ENCODE measurements around the gene MED27. TPM values are rescaled to one million over a fixed set of nuclear protein-coding genes. Genes with fewer than 3 reads are reported as not detected.

MED27 gene
- total and polyA plus RNA-seq, 7 donors = 11.9 to 19.7 (median 15.6) TPM

DNA sequence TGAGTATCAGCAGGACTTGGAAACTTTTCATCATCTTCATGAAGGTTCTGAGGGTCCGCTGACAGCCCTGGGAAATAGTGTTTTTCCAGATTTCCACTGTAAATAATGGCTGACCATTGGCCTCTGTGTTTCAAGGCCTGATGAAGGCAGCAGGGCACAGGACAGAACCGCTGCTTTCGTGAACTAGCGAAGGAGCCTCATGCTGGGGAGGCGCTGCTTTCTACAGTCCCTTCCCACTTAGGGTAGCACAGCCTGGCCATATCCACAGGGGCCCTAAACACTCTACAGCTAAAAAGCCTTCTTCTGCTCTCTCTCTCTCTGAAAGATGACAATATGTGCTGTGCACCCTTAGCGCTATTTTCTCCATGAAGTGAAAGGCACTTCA, 118.2 kb downstream of the MED27 start:
- Histone ChIP-seq H3K27ac (no peak overlapping the region), H3K4me3 (no peak overlapping the region), H3K4me1 (no peaks in the 10 kb centered on the region), H3K27me3 (no peaks in the 10 kb centered on the region), H3K9me3 (no peaks in the 10 kb centered on the region), H3K36me3 (no peaks in the 10 kb centered on the region)
- DNase-seq = no peak
- intact Hi-C loops (cut with DNase I) = no loop called here
- TF ChIP-seq CTCF (IDR thresholded peaks at IDR 0.05) = no peak
- no peak for TF ChIP-seq POLR2A (IDR thresholded peaks at IDR 0.05)
- no peak for TF ChIP-seq EP300 (IDR thresholded peaks at IDR 0.05)
- TF ChIP-seq POLR2AphosphoS5 (IDR thresholded peaks at IDR 0.05) = no peak
- WGBS, 2 donors = 95 to 98% methylated on average over 6 of the region's 6 CpGs

- Histone ChIP-seq H3K4me1 (no peaks in the 10 kb centered on the region), H3K4me3 (no peak overlapping the region), H3K36me3 (no peaks in the 10 kb centered on the region), H3K27me3 (no peaks in the 10 kb centered on the region), H3K9me3 (no peaks in the 10 kb centered on the region), H3K27ac (no peak overlapping the region)
- intact Hi-C loops (cut with DNase I) = no loop called here
- DNase-seq = no peak
- TF ChIP-seq CTCF (IDR thresholded peaks at IDR 0.05) (no peak), POLR2A (IDR thresholded peaks at IDR 0.05) (no peak)
- whole genome bisulfite sequencing, 2 donors = 73 to 84% methylated on average over 12 of the region's 12 CpGs
Measured at GRCh38 chr9:131960851-131961495, 118.7 kb downstream of the MED27 start.

DNA sequence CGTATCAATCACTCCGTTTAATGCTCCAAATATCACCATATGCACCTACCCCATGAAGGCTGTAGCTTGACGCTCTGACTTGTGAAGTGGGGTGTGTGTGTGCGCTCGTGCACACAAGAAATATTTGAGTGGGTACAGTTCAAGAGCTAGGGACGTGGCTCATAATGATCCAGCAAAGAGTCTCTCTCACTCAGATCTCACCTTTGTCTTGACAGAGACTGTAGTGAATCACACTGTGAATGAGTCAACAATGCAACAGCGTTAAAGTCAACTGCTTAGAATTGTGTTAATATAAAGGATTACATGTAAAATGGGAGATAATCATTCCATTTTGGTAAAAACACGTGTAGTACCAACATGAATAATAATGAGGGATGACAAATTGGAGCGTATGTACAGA, 119.4 kb downstream of the MED27 start:
- H3K9me3 ChIP-seq = no peaks in the 10 kb centered on the region
- no peaks in the 10 kb centered on the region for H3K36me3 ChIP-seq
- no peaks in the 10 kb centered on the region for H3K4me1 ChIP-seq
- WGBS, 2 donors = 92 to 93% methylated on average over 9 of the region's 9 CpGs
- intact Hi-C loops (cut with DNase I) = no loop called here
- DNase-seq = no peak
- H3K27me3 ChIP-seq = no peaks in the 10 kb centered on the region
- H3K27ac ChIP-seq = no peak overlapping the region
- no peak overlapping the region for H3K4me3 ChIP-seq
- TF ChIP-seq CTCF (IDR thresholded peaks at IDR 0.05) = no peak
- no peak for TF ChIP-seq POLR2A (IDR thresholded peaks at IDR 0.05)
- TF ChIP-seq EP300 (IDR thresholded peaks at IDR 0.05) = no peak
- TF ChIP-seq POLR2AphosphoS5 (IDR thresholded peaks at IDR 0.05) = no peak

- no peak for DNase-seq
- no peaks in the 10 kb centered on the region for H3K27me3 ChIP-seq
- no peak overlapping the region for H3K4me3 ChIP-seq
- H3K36me3 ChIP-seq = no peaks in the 10 kb centered on the region
- TF ChIP-seq EP300 (IDR thresholded peaks at IDR 0.05) = no peak
- no peaks in the 10 kb centered on the region for H3K9me3 ChIP-seq
- no peaks in the 10 kb centered on the region for H3K4me1 ChIP-seq
- H3K27ac ChIP-seq = no peak overlapping the region
- intact Hi-C loops (cut with DNase I) = no loop called here
- WGBS, 2 donors = 93% methylated on average over 2 of the region's 2 CpGs
Measured at GRCh38 chr9:131959887-131960286, 119.8 kb downstream of the MED27 start.

GRCh38 chr9:131959056-131959455, 120.6 kb downstream of the MED27 start:
- whole genome bisulfite sequencing, 2 donors = 92 to 98% methylated on average over 3 of the region's 3 CpGs
- no peaks in the 10 kb centered on the region for H3K4me1 ChIP-seq
- intact Hi-C loops (cut with DNase I) = no loop called here

More at GRCh38 chr9:131959056-131959455, 120.6 kb downstream of the MED27 start:
- Histone ChIP-seq H3K4me3 (no peak overlapping the region), H3K27ac (no peak overlapping the region), H3K36me3 (no peaks in the 10 kb centered on the region), H3K9me3 (no peaks in the 10 kb centered on the region), H3K27me3 (no peaks in the 10 kb centered on the region)
- no peak for TF ChIP-seq POLR2AphosphoS5 (IDR thresholded peaks at IDR 0.05)
- no peak for TF ChIP-seq EP300 (IDR thresholded peaks at IDR 0.05)
- no peak for TF ChIP-seq POLR2A (IDR thresholded peaks at IDR 0.05)
- TF ChIP-seq CTCF (IDR thresholded peaks at IDR 0.05) = no peak
- no peak for DNase-seq

All from sigmoid colon (tissue), 7 donors.